ENCODE measurements around the gene PTPRN2.

- no peak for TF ChIP-seq CTCF (conservative IDR thresholded peaks at IDR 0.05; ENCODE audit: low read depth, low read length)
- no peak for TF ChIP-seq EZH2 (IDR thresholded peaks at IDR 0.05; ENCODE audit: borderline replicate concordance, low read depth, low read length, poor library complexity, severe bottlenecking)
Measured at GRCh38 chr7:157584420-157584819, 1003.2 kb downstream of the PTPRN2 start.

Data from A673 (cell line).